Nephron progenitor cell (in vitro differentiated cells): Measurements from ENCODE around the gene NXN.
"Not testable (repeated sequence)": the region's sequence is repeated elsewhere in the genome, so short reads cannot be mapped to it uniquely, and the experiment has no call there.

ENCODE experiments used
- DNase-seq: peaks from one replicate; pipeline ENCODE4 v3.0.0; 2021
- H3K27ac Mint-ChIP-seq: 2 replicates; pipeline ENCODE4 v1.8.0; 2021; ENCODE audit warnings: mild to moderate bottlenecking, moderate library complexity, mixed read lengths
- H3K27me3 Mint-ChIP-seq: 2 replicates; pipeline ENCODE4 v1.8.0; 2021; ENCODE audit warnings: mild to moderate bottlenecking, low read depth, mixed read lengths; ENCODE audit not compliant: poor library complexity
- H3K36me3 Mint-ChIP-seq: 2 replicates; pipeline ENCODE4 v1.8.0; 2021; ENCODE audit warnings: low read depth, mixed read lengths
- H3K4me1 Mint-ChIP-seq: 2 replicates; pipeline ENCODE4 v1.8.0; 2021; ENCODE audit warnings: mixed read lengths
- H3K4me3 Mint-ChIP-seq: 2 replicates; pipeline ENCODE4 v1.8.0; 2021; ENCODE audit warnings: mild to moderate bottlenecking, moderate library complexity, mixed read lengths
- H3K9me3 Mint-ChIP-seq: 2 replicates; pipeline ENCODE4 v1.8.0; 2021; ENCODE audit warnings: mild to moderate bottlenecking, moderate library complexity, mixed read lengths
- CTCF ChIP-seq: fragments of 200-600 bp; sonication (generic); IDR thresholded peaks from 2 replicates; pipeline ENCODE4 v1.5.0; 2021; ENCODE audit warnings: antibody characterized with exemption

The NXN gene

GRCh38 chr17:795721-796120, 183.9 kb downstream of the NXN start:
- Mint-ChIP-seq H3K27me3 (peaks cover 3% of the 10 kb centered on the region), H3K4me1 (peaks cover 55% of the 10 kb centered on the region), H3K36me3 (peaks cover 33% of the 10 kb centered on the region), H3K9me3 (no peaks in the 10 kb centered on the region), H3K27ac (no peak overlapping the region), H3K4me3 (no peak overlapping the region)
- TF ChIP-seq CTCF = no peak
- no peak for DNase-seq

- Mint-ChIP-seq H3K36me3 (peaks cover 34% of the 10 kb centered on the region), H3K4me1 (peaks cover 51% of the 10 kb centered on the region), H3K9me3 (no peaks in the 10 kb centered on the region), H3K4me3 (no peak overlapping the region), H3K27ac (no peak overlapping the region), H3K27me3 (peaks cover 3% of the 10 kb centered on the region)
- no peak for DNase-seq
- no peak for TF ChIP-seq CTCF
Measured at GRCh38 chr17:795276-795675, 184.3 kb downstream of the NXN start.

GRCh38 chr17:794876-795275, 184.7 kb downstream of the NXN start:
- no peak overlapping the region for H3K4me3 Mint-ChIP-seq
- H3K4me1 Mint-ChIP-seq = peaks cover 51% of the 10 kb centered on the region
- peaks cover 3% of the 10 kb centered on the region for H3K27me3 Mint-ChIP-seq
- H3K36me3 Mint-ChIP-seq = peaks cover 38% of the 10 kb centered on the region
- H3K27ac Mint-ChIP-seq = no peak overlapping the region
- DNase-seq = peak; percentile 79
- no peaks in the 10 kb centered on the region for H3K9me3 Mint-ChIP-seq
- TF ChIP-seq CTCF = peak; percentile 73

GRCh38 chr17:792277-792676, 187.3 kb downstream of the NXN start:
- TF ChIP-seq CTCF = no peak
- Mint-ChIP-seq H3K27me3 (peaks cover 3% of the 10 kb centered on the region), H3K36me3 (peaks cover 48% of the 10 kb centered on the region), H3K9me3 (no peaks in the 10 kb centered on the region), H3K4me1 (peaks cover 40% of the 10 kb centered on the region), H3K27ac (peak overlapping the region; percentile 95), H3K4me3 (no peak overlapping the region)
- no peak for DNase-seq

- TF ChIP-seq CTCF = no peak
- no peaks in the 10 kb centered on the region for H3K9me3 Mint-ChIP-seq
- peaks cover 38% of the 10 kb centered on the region for H3K4me1 Mint-ChIP-seq
- no peak for DNase-seq
- peak overlapping the region; percentile 66 for H3K27ac Mint-ChIP-seq
- H3K36me3 Mint-ChIP-seq = peaks cover 47% of the 10 kb centered on the region
- H3K4me3 Mint-ChIP-seq = no peak overlapping the region
- peaks cover 3% of the 10 kb centered on the region for H3K27me3 Mint-ChIP-seq
Measured at GRCh38 chr17:791829-792228, 187.7 kb downstream of the NXN start.

GRCh38 chr17:790874-791247, 188.7 kb downstream of the NXN start:
- not testable (repeated sequence) for H3K27me3 Mint-ChIP-seq, H3K9me3 Mint-ChIP-seq, H3K4me3 Mint-ChIP-seq, H3K27ac Mint-ChIP-seq, DNase-seq
- Mint-ChIP-seq H3K36me3 (peaks cover 38% of the 10 kb centered on the region), H3K4me1 (peaks cover 35% of the 10 kb centered on the region)

- not testable (repeated sequence) for H3K4me3 Mint-ChIP-seq, H3K9me3 Mint-ChIP-seq, DNase-seq, H3K27me3 Mint-ChIP-seq
- Mint-ChIP-seq H3K27ac (peak overlapping the region; percentile 51), H3K4me1 (peaks cover 28% of the 10 kb centered on the region), H3K36me3 (peaks cover 40% of the 10 kb centered on the region)
Measured at GRCh38 chr17:789931-790873, 189.4 kb downstream of the NXN start.
